ENCODE data around the gene RXFP4.
A peak's percentile ranks its signal among the peaks of the same experiment; 100 is the strongest.

The RXFP4 gene

GRCh38 chr1:155931332-155932038 is 10.0 kb upstream of the RXFP4 start:
- no peak overlapping the region for H3K4me3 ChIP-seq (ENCODE audit: low read depth, low read length)
- no peak for DNase-seq (ENCODE audit: low read depth)
- TF ChIP-seq CTCF (IDR thresholded peaks at IDR 0.05; ENCODE audit: control insufficient read depth, extremely low read depth, insufficient read depth): no peak

GRCh38 chr1:155932081-155932480 is 9.4 kb upstream of the RXFP4 start:
- H3K4me3 ChIP-seq (ENCODE audit: low read depth, low read length): no peak overlapping the region
- TF ChIP-seq CTCF (IDR thresholded peaks at IDR 0.05; ENCODE audit: control insufficient read depth, extremely low read depth, insufficient read depth): no peak
- no peak for DNase-seq (ENCODE audit: low read depth)

GRCh38 chr1:155932487-155932886 is 9.0 kb upstream of the RXFP4 start:
- TF ChIP-seq CTCF (IDR thresholded peaks at IDR 0.05; ENCODE audit: control insufficient read depth, extremely low read depth, insufficient read depth): no peak
- H3K4me3 ChIP-seq (ENCODE audit: low read depth, low read length): peak overlapping the region; percentile 90
- DNase-seq (ENCODE audit: low read depth): no peak

GRCh38 chr1:155933591-155934096 is 7.8 kb upstream of the RXFP4 start:
- TF ChIP-seq CTCF (IDR thresholded peaks at IDR 0.05; ENCODE audit: control insufficient read depth, extremely low read depth, insufficient read depth): no peak
- H3K4me3 ChIP-seq (ENCODE audit: low read depth, low read length): peak overlapping the region; percentile 90
- no peak for DNase-seq (ENCODE audit: low read depth)

- no peak for TF ChIP-seq CTCF (IDR thresholded peaks at IDR 0.05; ENCODE audit: control insufficient read depth, extremely low read depth, insufficient read depth)
- peak within 1 kb of the TSS; percentile 90 for H3K4me3 ChIP-seq (ENCODE audit: low read depth, low read length)
- DNase-seq (ENCODE audit: low read depth): peak; percentile 99
Observed at GRCh38 chr1:155934097-155934935, 7.1 kb upstream of the RXFP4 start, which contains the start of gene KHDC4. TSS of gene KHDC4 (minus strand) at chr1:155934413. CDS start at chr1:155934373, 40 bp downstream.

GRCh38 chr1:155934936-155935590 is 6.4 kb upstream of the RXFP4 start:
- no peak for TF ChIP-seq CTCF (IDR thresholded peaks at IDR 0.05; ENCODE audit: control insufficient read depth, extremely low read depth, insufficient read depth)
- DNase-seq (ENCODE audit: low read depth): no peak
- H3K4me3 ChIP-seq (ENCODE audit: low read depth, low read length): peak overlapping the region; percentile 90

Measured in LNCaP clone FGC (cell line).